GM21381 (cell line): Measurements from ENCODE around the gene SPATA46.

Experiments
- ATAC-seq: cut with Tn5 transposase; IDR thresholded peaks from one replicate; pipeline ENCODE4 v1.9.1; 2021; ENCODE audit warnings: mild to moderate bottlenecking, moderate library complexity; ENCODE audit not compliant: unreplicated experiment

SPATA46 gene

DNA sequence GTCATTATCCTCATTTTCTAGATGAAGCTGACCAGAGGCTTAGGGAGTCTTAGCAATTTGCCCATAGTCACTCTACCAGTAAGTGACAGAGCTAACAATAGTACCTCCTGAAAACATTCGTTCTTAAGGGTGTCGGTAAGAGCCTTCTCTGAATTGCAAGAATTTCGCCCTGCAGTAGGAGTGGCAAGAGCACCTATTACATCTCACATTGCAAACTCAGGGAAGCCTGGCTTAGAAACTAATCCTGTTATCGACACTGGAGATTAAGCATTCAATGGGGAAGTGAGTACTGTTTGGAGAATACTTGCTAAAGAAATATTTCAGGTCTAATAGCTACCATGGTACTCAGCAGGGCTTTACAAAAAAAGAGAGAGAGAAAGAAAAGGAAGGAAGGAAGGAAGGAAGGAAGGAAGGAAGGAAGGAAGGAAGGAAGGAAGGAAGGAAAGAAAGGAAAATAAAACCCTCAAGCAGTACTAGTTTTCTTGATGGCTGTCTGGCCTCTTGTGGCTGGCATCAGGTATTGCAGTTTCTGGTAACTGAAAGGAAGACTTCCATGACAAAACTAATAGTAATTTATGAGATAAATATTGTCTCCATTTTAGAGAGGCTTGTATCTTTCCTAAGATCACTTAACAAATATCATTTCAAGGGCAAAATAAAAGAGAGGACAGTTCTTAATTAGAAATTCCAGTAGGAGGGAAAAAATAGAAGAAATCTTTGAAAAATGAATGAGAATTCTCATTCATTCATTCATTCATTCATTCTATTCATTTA lies 15.3 kb upstream of the SPATA46 start:
- no peak for ATAC-seq

DNA sequence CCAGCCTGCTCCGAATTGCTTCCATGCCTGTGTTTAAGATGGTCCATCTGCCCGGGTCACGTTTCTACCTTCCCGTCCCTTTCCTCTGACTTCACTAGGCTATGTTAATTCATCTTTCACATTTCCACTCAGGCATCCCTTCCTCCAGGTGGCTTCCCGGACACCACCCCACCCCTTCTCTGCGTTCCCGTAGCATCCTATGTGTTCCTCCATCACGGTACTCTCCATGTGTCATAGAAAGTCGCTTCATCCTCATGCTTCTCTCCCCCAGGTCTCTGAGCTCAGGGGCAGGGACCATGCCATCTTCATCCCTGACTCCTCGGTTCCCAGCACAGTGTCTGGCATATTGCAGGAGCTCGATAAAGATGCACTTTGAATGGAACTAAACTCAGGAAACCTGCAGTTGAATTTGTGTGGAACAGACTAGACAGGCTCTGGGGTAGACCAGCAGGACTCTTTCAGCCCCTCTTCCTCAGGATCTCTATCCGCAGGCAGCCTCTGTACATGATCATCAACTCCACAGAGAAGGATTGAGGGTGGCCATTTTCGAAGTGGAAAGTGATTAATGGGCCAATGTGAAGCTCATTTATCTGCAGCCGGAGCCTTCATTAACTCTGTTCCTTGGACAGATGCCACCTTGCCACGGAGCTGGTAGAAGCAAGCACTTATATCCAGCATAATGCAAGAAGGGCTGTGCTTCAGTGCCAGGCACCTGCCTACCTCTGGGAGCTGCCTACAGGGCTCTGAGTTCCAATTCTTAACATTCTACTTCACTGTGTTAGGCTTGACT lies 13.9 kb upstream of the SPATA46 start:
- no peak for ATAC-seq

DNA sequence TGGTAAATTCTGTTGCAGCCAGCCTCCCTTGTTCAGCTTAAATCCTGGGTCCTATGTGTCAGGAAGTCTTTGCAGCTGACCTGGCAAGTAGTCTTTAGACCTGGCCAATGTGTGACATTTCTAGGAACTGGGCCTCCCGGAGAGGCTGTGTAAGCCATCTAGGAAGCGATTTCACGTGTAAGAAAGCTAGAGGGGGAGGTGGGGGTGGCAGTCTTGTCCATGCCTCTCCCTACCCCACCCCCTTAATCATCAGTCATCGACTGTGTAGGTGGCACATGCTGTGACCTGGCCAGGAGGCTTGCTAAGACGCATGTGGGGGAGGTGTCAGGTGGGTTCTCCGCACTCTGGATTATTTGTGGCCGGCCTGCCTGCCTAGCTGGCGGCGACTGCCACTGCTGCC lies 13.3 kb upstream of the SPATA46 start:
- ATAC-seq, result no peak

DNA sequence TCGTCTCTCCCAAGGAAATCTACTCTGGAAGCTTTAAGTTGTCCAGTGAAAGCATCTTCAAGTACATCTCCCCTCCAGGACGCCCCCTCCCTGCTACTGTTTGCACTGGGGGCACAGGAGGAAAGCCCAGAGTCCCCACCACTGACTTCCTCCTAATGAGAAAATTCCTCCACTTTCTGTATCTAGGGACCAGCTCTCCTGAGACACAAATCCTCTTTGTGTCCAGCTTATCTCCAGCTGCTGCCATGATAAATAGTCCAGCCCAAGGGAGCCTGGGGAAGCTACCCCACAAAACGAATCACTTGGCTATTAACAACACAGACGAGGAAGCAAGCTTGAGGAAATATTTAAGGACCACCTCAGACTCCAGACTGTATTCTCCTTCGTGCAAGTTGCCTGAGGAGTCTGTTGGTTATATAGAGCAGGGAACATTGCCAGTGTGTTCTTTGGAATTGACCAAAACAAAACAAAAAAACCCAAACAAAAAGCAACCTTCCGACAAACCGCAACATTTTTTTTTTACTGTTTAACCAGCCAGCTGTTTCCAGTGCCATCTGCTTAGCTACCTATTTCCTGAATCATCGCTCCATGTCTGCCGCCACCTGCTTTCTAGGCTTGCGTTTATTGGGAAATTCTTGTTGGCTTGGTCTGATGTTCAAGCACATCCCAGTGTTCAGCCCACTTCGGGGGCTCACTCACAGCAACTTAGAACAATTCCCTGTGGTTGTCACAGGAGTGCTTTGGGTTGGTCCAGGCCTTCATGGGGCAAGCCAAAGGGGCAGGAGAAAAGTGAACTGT lies 12.6 kb upstream of the SPATA46 start:
- no peak for ATAC-seq

DNA sequence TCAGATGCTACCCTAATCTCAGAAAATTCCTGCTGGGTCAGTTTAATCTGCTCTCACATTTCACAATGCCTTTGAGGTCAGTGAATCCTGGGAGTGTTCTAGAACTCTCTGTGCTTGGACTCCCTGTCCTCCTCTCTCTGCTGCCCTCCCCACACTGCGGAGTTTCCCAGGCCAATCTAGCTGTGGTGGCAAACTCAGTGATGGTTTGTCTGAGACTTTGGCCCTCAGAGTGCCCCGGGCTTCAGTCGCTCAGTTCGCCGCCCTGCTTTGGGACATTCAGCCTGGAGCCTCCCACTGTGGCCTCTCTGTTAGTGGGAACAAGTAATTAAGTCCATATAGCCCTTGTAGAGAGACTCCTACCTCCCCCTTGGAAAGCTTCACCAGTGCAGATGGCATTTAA lies 12.0 kb upstream of the SPATA46 start:
- no peak for ATAC-seq

DNA sequence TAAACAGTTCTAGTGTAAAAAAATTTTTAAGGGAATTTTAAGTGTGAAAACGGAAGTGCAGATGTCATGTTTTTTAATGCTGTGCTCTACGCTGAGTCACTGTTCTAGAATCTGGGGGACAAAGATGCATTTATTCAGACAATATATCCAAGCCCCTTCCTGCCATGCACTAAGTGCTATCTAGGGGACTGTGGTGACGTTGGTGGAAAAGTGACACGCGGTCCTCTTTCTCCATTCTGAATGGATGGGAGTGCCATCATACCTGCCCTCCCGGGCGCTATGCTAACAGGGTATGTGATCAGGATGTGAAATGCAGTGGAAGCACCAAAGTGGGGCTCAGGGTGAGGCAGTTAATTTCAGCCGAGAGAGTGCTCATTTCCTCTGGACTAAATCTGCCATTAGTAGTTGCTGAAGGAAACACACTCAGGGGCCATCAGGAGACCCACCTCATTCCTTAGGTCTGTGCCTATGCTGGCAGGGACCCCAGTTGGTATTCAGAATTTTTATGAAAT lies 11.5 kb upstream of the SPATA46 start:
- no peak for ATAC-seq

DNA sequence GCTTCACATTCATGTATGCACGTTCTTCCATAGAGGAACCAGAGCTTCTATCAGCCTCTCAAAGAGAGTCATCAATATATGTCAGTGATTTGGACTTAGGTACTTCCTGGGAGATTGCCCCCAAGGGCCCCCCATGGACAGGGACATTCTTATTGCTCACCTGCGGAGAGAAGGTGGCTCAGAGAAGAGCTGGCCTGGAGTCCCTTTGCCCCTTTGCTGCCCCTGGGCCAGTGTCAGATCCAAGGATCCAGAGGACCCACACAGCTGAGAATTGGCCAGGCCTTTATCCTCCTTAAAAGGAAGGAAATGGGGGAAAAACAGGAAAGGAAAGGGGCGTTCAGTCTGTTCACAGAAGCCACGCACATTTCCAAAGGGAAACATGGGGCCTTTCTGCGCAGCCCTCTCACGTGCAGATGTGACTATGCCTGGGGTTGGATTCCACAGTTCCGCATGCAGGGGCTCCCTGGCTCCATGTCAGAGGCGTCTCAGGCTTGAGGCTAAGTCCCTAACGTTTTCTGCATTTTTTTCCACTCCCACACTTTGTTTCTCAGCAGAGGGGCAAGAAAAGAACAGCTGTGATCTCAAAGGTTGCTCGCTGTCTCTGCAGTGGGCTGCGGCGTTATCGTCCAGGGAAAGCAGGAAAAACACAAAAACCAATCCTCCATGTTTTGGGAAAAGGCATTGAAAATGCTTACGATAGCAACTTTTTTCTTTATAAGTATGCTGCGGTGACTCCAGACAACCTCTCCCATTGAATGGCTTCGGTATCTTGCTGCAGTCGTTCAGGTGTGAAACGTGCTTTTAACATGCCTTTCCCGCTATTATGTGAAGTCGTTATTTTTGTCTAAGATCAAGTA lies 10.8 kb upstream of the SPATA46 start:
- ATAC-seq, result no peak

DNA sequence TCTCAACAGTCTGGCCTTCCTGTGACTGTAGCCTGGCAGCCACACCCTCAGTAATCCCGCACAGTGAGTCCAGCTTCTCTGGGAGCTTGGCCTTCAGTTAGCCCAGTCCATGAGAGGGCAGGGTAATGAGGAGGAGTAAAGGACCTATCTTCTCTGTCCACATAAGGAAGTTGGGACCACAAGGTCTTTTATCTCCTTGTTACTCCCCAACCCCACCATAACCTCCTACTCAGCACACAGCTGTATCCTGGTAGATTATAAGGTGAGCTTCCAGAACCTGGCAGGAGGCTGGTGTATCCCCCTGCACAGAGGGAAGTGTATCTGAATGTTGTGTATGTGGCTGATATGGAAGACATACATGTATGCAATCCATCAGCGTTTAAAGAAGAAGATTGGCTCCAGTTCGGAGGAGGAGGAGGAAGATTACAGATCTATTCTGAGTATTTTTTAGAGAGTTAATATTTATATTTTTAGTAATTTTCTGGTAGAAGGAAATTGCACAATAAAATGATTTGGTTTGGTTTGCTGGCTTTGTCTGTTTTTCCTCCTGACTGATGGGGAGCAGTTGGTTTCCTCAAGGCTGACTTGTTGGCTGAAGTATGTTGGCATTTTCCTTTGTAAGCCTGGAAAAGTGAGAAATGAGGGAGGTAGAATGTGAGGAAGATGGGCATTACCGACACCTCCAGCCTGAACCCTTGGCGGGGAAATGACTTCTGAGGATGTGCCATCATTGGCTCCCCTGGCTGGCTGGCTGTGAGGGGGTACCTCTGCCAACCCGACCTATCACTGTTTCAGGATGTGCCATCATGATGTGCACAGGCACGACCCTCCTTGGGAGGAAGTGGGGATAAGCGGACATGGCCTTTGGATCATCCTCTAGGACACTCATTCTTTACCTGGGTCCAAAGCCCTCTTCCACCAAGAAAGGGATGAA lies 9.9 kb upstream of the SPATA46 start:
- ATAC-seq, result no peak

DNA sequence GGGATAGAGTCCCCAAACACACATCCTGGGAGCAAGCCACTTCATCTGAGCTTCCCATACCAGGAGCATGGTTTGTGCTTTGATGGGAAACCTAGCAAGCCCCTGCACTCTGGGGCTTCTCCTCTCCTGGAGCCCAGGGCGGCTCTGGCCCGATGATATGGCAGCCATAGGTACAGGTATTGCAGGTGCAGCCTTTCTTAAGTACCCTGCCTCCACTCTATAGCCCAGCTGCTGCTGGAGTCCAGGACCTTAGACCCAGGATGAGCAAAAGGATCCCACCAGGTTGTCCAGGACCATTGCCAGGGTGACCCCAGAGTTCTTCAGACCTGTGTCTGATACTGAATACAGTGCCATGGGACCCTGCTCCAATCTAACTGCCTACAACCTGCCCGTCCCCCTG lies 9.0 kb upstream of the SPATA46 start:
- ATAC-seq, result no peak

DNA sequence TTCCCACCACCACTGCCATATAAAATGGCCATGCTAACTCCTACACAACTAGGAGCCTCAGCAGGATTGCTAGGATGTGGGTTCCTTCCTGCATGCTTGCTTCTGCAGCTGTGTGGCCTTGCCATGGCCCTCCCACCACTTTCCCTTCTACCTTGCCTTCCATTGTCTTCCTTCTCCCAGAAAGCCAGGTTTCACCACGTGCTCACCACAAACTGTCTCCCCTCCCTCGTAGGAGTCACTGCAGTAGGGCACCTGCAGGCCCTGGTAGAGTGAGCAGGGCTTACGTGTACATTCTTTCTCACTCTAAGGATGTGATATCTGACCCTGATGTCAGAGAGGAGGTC lies 8.6 kb upstream of the SPATA46 start:
- no peak for ATAC-seq

DNA sequence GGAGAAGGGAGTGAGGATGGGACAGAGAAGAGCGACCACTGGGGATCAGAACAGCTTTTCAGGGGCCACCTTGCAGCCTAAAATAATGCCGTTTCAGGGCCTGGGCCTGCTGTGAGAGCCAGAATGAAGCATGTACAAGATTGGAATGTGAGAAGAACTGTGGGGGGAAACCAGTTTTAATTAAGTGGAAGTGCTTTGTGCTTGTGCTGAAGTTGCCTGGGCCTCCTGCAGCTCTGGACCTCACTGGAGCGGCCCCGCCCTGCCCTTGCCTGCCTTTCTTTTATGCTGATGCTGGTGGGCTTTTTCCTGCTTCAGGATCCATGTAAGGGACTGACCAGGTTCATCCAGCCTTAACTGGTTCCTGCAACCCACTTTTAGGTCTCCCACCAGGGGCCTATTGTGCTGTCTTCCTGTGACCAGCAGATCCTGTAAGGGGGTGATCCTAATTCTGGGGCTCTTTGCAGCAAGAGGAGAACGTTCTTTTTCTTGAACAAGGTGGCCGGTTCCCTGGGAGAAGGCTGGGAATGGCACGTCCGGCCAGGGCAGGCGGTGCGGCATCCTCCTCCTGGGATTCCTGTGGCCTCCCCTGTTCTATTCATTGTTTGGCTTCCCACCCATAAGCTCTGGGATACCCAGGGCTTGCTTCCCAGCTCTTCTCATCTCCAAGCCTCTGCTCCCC lies 8.1 kb upstream of the SPATA46 start:
- ATAC-seq, result no peak

DNA sequence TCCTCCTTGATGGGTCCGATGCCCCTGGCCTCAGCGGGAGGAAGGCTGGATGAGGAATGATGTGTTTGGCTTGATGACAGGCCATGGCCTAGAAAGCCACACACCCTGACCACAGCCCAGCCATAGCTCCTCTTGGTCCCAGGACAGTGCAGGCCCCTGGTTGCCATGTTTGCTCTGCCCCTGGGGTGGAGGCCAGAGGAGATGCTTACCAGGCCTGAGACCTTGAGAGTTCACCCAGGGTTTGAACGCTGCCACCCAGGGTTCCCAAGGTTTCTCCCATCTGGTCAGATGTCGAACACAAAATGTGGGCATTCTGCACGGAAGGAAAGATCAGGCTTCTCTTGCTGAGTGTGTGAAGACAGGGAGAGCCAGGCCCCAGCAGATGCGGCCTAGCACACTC lies 7.5 kb upstream of the SPATA46 start:
- ATAC-seq, result no peak

DNA sequence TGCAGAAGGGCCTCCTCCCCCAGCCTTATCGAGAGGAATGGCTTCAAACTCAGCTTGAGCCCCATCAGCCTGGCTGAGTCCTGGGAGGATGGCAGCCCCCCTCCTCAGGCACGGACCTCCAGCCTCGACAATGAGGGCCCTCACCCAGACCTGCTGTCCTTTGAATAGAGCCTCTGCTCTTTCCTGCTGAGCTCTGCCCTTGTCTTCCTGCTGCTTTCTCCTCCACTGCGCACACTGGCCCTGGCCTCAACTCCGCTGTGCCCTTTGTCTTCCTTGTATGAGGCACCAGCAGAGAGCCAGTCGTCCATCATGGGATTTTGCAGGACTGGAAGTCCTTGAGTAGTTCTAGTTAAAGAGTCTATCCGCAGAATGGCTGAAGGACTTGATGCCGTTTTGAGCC lies 6.9 kb upstream of the SPATA46 start:
- ATAC-seq, result no peak

DNA sequence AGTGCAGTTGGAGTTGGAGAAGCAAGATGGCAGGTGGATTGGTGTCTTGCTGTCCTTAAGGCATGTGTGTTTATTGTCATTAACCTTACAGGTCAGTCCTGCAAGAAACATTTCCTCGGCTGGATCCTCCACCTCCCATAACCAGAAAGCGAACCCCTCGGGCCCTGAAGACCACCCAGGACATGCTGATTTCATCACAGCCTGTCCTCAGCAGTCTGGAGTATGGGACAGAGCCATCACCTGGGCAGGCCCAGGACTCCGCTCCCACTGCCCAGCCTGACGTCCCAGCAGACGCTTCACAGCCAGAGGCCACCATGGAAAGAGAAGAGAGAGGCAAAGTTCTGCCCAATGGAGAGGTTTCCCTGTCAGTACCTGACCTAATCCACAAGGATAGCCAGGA lies 6.4 kb upstream of the SPATA46 start:
- ATAC-seq, result no peak

DNA sequence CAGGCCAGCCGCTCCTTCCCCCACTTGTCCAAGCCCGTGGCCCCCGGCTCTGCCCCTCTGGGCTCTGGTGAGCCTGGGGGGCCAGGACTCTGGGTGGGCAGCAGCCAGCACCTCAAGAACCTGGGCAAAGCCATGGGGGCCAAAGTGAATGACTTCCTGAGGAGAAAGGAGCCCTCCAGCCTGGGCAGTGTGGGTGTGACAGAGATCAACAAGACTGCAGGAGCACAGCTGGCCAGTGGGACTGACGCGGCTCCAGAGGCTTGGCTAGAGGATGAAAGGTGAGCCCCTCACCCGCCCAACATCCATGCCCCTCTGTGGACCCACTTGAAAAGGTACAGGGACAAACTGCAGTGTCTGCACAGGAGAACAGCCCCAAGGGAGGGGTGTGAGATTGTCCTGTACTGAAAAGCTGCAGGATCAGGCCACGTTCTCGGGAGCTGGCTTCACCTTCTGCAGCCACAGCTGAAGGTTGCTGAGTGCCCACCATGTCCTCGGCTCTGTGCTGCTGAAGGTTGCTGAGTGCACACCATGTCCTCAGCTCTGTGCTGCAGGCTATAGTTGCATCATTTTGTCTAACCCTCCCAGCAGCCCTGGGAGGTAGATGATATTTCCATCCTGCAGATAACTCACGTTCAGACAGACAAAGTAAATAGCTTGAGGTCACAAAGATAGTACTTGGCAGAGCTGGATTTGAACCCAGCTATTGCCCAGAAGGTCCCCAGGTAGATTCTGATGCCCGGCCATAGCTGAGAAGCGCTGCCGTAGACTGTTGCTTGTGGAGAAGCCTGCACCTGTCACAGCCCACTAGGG lies 5.5 kb upstream of the SPATA46 start:
- ATAC-seq, result no peak

DNA sequence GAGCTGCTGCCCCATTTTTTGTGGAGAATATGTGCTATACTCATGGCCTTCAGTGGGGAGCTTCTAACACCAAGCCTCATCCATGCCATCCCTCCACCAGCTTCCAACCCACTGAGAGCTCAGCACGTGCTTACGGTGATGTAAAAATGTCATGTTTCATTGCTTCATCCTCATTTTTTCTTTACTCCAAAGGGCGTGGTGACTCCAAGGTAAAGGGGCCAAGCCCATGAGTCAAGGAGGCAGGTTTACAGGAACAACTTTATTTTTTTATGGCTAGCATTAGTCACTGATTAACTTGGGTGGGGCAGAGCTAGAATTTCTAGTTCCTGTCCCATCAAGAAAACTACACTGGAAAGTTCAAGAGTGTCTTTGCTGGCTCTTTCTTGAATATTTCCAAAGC lies 4.7 kb upstream of the SPATA46 start, which contains the start of gene C1orf226:
Gene C1orf226, plus strand, starts transcription at position 346 of the 400 bp plus-strand sequence. CDS start 174 bp downstream, outside the sequence.
- no peak for ATAC-seq

DNA sequence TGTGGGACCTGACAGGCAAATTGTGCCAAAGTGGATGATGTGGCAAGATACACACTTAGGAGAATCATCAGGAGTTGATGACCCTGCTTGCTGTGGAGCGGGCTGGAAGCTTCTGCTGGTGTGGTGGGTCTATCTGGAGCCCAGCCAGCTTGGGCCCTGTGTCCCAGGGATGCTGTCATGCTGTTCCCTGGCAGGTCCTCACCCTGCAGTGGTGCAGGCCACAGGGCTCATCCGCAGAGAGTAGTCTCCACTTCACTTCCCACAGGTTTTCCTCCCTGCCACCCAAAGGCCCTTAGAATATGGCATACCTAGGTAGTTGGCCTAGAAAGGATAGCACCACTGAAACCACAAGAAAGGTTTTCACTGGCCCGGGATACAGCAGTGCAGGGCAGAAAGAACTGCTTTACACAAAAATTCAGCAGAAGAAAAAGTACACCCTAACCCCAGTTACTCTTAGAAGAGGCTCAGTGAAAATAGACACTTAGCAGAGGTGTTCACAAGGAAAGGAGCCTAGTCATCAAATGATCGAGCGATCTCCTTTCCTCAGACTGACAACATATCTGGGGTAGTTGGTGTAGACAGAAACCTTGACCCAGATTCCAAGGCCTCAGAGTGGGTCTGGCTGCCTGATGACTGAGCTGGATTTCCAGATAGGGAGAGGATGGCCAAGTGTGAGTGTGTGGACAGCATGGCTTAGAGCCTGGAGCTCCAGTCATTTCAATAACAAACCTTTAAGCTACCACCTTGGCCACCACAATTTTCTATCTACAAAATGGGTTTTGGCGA lies 3.6 kb upstream of the SPATA46 start:
- no peak for ATAC-seq
